Skeletal muscle satellite cell (primary cell): ENCODE data around the gene UNC119B.

Experiments used
- H3K27me3 ChIP-seq: 2 replicates; pipeline ENCODE4 v1.7.0; 2013; ENCODE audit warnings: low read length; ENCODE audit not compliant: control insufficient read depth, insufficient read depth
- H3K36me3 ChIP-seq: 2 replicates; pipeline ENCODE4 v1.7.0; 2013; ENCODE audit warnings: mild to moderate bottlenecking, control low read depth, low read length; ENCODE audit not compliant: insufficient read depth
- H3K4me1 ChIP-seq: 2 replicates; pipeline ENCODE4 v1.7.0; 2013; ENCODE audit warnings: low read length; ENCODE audit not compliant: control insufficient read depth, insufficient read depth
- H3K4me2 ChIP-seq: 2 replicates; pipeline ENCODE4 v1.7.0; 2013; ENCODE audit warnings: mild to moderate bottlenecking, low read length
- H3K4me3 ChIP-seq: 2 replicates; pipeline ENCODE4 v1.7.0; 2013; ENCODE audit warnings: low read length
- H3K9ac ChIP-seq: 2 replicates; pipeline ENCODE4 v1.7.0; 2013; ENCODE audit warnings: mild to moderate bottlenecking, low read depth, low read length, moderate library complexity
- H3K9me3 ChIP-seq: replicated peaks from 2 replicates; pipeline ENCODE4 v1.7.0; 2013; ENCODE audit warnings: mild to moderate bottlenecking, control low read depth, low read length

The UNC119B gene

GRCh38 chr12:120706029-120706428 is 4.2 kb upstream of the UNC119B start:
- Histone ChIP-seq H3K4me2 (no peak overlapping the region), H3K9ac (no peak overlapping the region), H3K9me3 (no peaks in the 10 kb centered on the region), H3K27me3 (no peaks in the 10 kb centered on the region), H3K4me3 (no peak overlapping the region), H3K4me1 (peaks cover 5% of the 10 kb centered on the region), H3K36me3 (peaks cover 19% of the 10 kb centered on the region)

GRCh38 chr12:120708651-120709050 is 1.6 kb upstream of the UNC119B start:
- Histone ChIP-seq H3K9me3 (no peaks in the 10 kb centered on the region), H3K27me3 (no peaks in the 10 kb centered on the region), H3K9ac (no peak overlapping the region)

GRCh38 chr12:120710805-120711296 is 593 bp downstream of the UNC119B start:
- H3K9ac ChIP-seq = peak overlapping the region; percentile 95
- peak overlapping the region; percentile 93 for H3K4me2 ChIP-seq
- H3K4me1 ChIP-seq = peaks cover 16% of the 10 kb centered on the region
- no peaks in the 10 kb centered on the region for H3K9me3 ChIP-seq
- peak overlapping the region; percentile 95 for H3K4me3 ChIP-seq
- peaks cover 17% of the 10 kb centered on the region for H3K36me3 ChIP-seq
- no peaks in the 10 kb centered on the region for H3K27me3 ChIP-seq

More at GRCh38 chr12:120708651-120709050, 1.6 kb upstream of the UNC119B start:
- no peak overlapping the region for H3K4me2 ChIP-seq
- H3K36me3 ChIP-seq = peaks cover 5% of the 10 kb centered on the region
- H3K4me3 ChIP-seq = no peak overlapping the region
- H3K4me1 ChIP-seq = peaks cover 16% of the 10 kb centered on the region

GRCh38 chr12:120711411-120711810 is 1.2 kb downstream of the UNC119B start:
- Histone ChIP-seq H3K27me3 (no peaks in the 10 kb centered on the region), H3K4me3 (peak overlapping the region; percentile 95), H3K4me2 (peak overlapping the region; percentile 93), H3K9ac (peak overlapping the region; percentile 95), H3K9me3 (no peaks in the 10 kb centered on the region), H3K4me1 (peaks cover 16% of the 10 kb centered on the region), H3K36me3 (peaks cover 20% of the 10 kb centered on the region)

GRCh38 chr12:120712610-120713009 is 2.4 kb downstream of the UNC119B start:
- no peak overlapping the region for H3K4me2 ChIP-seq
- H3K9me3 ChIP-seq = no peaks in the 10 kb centered on the region

GRCh38 chr12:120713861-120714482 is 3.7 kb downstream of the UNC119B start:
- Histone ChIP-seq H3K4me1 (peaks cover 16% of the 10 kb centered on the region), H3K9ac (no peak overlapping the region), H3K4me3 (no peak overlapping the region), H3K36me3 (peaks cover 37% of the 10 kb centered on the region), H3K9me3 (no peaks in the 10 kb centered on the region), H3K27me3 (no peaks in the 10 kb centered on the region), H3K4me2 (no peak overlapping the region)

More at GRCh38 chr12:120712610-120713009, 2.4 kb downstream of the UNC119B start:
- Histone ChIP-seq H3K9ac (no peak overlapping the region), H3K4me3 (no peak overlapping the region), H3K27me3 (no peaks in the 10 kb centered on the region), H3K4me1 (peaks cover 16% of the 10 kb centered on the region), H3K36me3 (peaks cover 27% of the 10 kb centered on the region)

- H3K9ac ChIP-seq = no peak overlapping the region
- no peaks in the 10 kb centered on the region for H3K9me3 ChIP-seq
- peaks cover 74% of the 10 kb centered on the region for H3K36me3 ChIP-seq
- no peak overlapping the region for H3K4me3 ChIP-seq
- no peaks in the 10 kb centered on the region for H3K27me3 ChIP-seq
- peaks cover 13% of the 10 kb centered on the region for H3K4me1 ChIP-seq
- H3K4me2 ChIP-seq = no peak overlapping the region
Measured at GRCh38 chr12:120718055-120718454, 7.8 kb downstream of the UNC119B start.

- H3K4me1 ChIP-seq = peaks cover 13% of the 10 kb centered on the region
- H3K9ac ChIP-seq = no peak overlapping the region
- no peaks in the 10 kb centered on the region for H3K27me3 ChIP-seq
- H3K9me3 ChIP-seq = no peaks in the 10 kb centered on the region
- H3K36me3 ChIP-seq = peaks cover 67% of the 10 kb centered on the region
- H3K4me3 ChIP-seq = no peak overlapping the region
- no peak overlapping the region for H3K4me2 ChIP-seq
Measured at GRCh38 chr12:120719072-120719471, 8.8 kb downstream of the UNC119B start.

- Histone ChIP-seq H3K36me3 (peaks cover 63% of the 10 kb centered on the region), H3K27me3 (no peaks in the 10 kb centered on the region), H3K4me1 (peaks cover 13% of the 10 kb centered on the region), H3K9me3 (no peaks in the 10 kb centered on the region), H3K4me3 (no peak overlapping the region), H3K9ac (no peak overlapping the region), H3K4me2 (no peak overlapping the region)
Measured at GRCh38 chr12:120719496-120720233, 9.4 kb downstream of the UNC119B start.

GRCh38 chr12:120720234-120720986 is 10.2 kb downstream of the UNC119B start:
- Histone ChIP-seq H3K4me2 (no peak overlapping the region), H3K4me1 (peaks cover 20% of the 10 kb centered on the region), H3K4me3 (no peak overlapping the region), H3K27me3 (no peaks in the 10 kb centered on the region), H3K9ac (no peak overlapping the region), H3K36me3 (peaks cover 57% of the 10 kb centered on the region), H3K9me3 (no peaks in the 10 kb centered on the region)

GRCh38 chr12:120720987-120721801 is 10.9 kb downstream of the UNC119B start:
- Histone ChIP-seq H3K36me3 (peaks cover 56% of the 10 kb centered on the region), H3K9me3 (no peaks in the 10 kb centered on the region), H3K4me1 (peaks cover 25% of the 10 kb centered on the region), H3K4me3 (no peak overlapping the region), H3K9ac (no peak overlapping the region), H3K27me3 (no peaks in the 10 kb centered on the region), H3K4me2 (no peak overlapping the region)
